Bone marrow (tissue), 2 donors: ENCODE measurements around the gene GPATCH3.
A peak's percentile ranks its signal among the peaks of the same experiment; 100 is the strongest.
"Not testable (repeated sequence)": the region's sequence is repeated elsewhere in the genome, so short reads cannot be mapped to it uniquely, and the experiment has no call there.

Experiments used
- DNase-seq, 2 donors: peaks; one replicate each; lab custom pipeline; 2025; lab: John Stamatoyannopoulos, UW

The GPATCH3 gene

DNA sequence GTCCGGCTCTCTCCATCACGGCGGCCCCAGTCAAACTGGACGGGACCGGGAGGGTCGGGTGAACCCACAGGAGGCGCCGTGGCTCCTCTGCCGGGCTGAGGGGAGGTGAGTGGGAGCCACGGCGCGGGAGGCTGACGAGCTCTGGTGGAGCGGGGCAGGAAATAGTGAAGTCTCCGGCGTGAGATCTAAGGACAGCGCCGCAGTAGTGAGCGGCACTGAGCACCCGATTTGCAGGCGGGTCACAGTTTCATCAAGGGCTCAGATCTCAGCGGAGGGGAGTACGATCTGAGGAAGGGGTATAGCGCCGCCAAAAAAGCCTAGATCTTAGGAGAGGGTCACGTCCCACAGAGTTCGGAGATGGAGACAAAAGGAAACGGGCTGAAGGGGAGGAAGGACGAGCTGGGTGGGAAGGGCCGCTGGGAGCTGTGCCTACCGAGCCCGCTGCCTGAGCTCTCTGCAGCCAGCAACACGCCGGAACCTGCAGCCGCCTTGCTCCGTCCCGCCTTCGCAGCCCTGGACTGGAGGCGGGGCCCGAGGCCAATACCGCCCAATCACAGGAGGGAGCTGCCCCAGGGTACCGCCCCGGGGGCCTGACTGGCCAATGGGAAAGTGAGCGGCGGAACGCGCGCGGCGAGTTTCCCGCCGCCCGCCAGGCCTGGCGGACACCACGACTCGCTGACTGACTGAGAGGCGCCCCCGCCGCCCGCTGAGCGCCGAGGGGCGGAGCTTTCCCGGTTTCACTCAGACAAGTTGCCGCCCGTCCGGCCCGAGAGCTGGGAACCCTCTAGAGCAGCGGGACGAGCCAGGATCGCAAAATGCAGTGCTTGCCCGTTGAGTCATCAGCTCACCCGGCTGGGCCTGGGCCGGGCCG lies 35.4 kb downstream of the GPATCH3 start:
- peak; percentile 79 to 96 for DNase-seq

- DNase-seq = no peak
These were observed 36.6 kb downstream of the GPATCH3 start for GRCh38 chr1:26863685-26864077.

DNA sequence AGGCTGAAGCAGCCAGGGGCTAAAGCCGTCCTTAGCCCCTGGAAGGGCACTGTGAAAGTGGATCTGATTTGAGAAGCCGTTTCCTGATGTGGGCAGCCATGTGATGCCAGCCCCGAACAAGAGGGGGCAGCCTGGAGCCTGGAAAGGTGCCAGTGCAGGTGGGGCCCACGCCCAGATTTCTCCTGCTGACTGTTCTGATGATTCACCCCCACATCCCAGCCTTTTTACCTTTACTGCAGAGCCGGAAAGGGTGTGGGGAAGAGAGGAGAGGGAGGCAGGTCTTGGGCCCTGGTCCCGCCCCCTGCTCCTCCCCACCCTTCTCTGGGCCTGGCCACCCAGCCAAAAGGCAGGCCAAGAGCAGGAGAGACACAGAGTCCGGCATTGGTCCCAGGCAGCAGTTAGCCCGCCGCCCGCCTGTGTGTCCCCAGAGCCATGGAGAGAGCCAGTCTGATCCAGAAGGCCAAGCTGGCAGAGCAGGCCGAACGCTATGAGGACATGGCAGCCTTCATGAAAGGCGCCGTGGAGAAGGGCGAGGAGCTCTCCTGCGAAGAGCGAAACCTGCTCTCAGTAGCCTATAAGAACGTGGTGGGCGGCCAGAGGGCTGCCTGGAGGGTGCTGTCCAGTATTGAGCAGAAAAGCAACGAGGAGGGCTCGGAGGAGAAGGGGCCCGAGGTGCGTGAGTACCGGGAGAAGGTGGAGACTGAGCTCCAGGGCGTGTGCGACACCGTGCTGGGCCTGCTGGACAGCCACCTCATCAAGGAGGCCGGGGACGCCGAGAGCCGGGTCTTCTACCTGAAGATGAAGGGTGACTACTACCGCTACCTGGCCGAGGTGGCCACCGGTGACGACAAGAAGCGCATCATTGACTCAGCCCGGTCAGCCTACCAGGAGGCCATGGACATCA lies 37.2 kb downstream of the GPATCH3 start, which contains the start of gene SFN:
TSS of gene SFN (plus strand) at position 369 of the 904 bp plus-strand sequence. CDS start at position 433, 64 bp downstream.
- DNase-seq = no peak

GRCh38 chr1:26861889-26862378 lies 38.3 kb downstream of the GPATCH3 start:
- no peak for DNase-seq

GRCh38 chr1:26861286-26861701 lies 39.0 kb downstream of the GPATCH3 start:
- no peak for DNase-seq

DNA sequence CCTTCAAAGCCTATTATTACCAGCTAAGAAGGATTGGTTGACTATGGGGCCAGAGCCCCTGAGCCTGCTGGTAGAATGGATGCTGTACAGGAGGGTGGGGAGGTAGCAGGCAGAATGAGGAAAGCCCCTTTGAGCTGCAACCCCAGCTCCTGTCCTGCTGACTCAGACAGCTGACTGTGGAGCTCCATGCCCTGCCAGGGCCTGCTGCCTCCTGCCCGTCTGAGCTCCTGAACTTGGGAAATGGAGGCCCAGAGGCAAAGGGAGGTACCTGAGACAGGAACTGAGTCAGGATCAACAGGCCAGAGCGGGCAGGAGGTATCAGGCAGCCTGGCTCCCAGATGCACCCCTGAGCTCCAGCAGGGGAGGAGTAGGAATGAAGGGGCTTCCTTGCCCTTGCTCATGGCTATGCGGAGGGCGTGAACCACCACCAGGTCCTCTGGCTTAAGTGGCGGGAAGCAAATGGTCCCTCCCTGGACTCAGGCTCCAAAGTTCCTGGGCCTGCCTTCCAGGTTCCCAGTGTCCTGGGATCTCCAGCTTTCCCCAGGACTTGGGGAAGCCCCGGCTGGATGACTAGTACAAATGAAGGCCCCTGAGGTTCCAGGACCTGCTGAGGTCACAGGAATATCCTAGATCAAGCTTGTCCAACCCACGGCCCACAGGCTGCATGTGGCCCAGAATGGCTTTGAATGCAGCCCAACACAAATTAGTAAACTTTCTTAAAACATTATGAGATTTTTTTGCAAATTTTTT lies 41.2 kb downstream of the GPATCH3 start:
- DNase-seq = no peak

DNA sequence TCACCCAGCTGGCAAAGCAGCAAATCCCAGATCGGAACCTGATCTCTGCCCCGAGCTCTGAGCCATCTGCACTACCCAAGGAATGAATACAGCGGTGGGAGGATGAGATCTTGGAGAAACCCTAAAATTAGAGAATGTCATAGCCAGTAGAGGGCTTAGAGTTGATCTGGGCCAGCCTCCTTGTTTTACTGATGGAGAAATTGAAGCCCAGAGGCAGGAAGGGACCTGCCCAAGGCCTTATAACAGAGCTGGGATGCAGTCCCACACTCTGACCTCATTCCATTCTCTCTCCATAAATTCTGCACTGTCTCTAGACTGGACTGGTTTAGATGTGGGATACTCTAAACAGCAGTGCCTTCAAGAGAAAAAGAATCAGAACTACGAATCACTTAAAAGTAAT lies 42.1 kb downstream of the GPATCH3 start:
- DNase-seq = no peak

GRCh38 chr1:26857473-26858060 lies 42.7 kb downstream of the GPATCH3 start:
- DNase-seq = no peak

- DNase-seq = no peak
These were observed 43.4 kb downstream of the GPATCH3 start for GRCh38 chr1:26856604-26857469.

DNA sequence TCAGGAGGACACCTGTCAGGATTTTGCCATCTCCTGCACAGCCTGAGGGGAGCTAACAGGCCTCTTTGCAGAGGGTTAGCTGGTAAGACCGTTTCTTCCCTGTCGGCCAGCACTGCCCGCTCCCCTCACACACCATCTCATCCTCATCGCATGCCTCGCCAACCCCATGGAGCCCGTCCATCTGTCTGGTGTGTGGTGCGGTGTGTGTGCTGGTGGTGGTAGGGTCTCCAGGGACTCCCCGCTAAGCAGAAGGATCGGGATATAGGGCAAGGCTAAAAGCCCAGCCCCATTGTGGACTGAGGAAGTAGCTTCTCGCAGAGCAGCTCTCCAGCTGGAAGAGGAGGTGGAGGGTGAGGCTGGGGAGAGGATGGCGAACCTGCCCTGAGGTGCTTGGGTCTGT lies 44.1 kb downstream of the GPATCH3 start:
- no peak for DNase-seq

- DNase-seq = no peak
These were observed 44.6 kb downstream of the GPATCH3 start for GRCh38 chr1:26855636-26856035.

GRCh38 chr1:26854906-26855305 lies 45.4 kb downstream of the GPATCH3 start:
- DNase-seq = no peak

DNA sequence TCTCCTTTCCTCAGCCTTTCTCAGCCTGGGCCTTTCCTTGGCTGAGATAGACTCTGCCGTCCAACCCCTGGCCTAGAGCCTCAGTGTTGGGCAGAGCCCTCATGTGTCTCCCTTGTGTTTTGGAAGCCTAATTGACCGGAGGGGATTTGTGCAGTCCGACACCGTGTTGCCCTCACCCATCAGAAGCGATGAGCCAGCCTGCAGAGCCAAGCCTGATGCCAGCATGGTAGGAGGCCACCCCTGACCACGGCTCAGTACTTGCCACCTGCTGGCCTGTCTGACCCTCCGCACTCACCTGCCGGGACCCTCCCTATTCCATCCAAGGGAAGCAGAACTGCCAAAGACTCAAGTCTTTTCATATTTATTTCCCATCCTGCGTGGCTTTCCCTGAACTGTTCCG lies 46.7 kb downstream of the GPATCH3 start:
- no peak for DNase-seq

GRCh38 chr1:26853156-26853555 lies 47.1 kb downstream of the GPATCH3 start:
- peak; percentile 52 to 60 for DNase-seq

DNA sequence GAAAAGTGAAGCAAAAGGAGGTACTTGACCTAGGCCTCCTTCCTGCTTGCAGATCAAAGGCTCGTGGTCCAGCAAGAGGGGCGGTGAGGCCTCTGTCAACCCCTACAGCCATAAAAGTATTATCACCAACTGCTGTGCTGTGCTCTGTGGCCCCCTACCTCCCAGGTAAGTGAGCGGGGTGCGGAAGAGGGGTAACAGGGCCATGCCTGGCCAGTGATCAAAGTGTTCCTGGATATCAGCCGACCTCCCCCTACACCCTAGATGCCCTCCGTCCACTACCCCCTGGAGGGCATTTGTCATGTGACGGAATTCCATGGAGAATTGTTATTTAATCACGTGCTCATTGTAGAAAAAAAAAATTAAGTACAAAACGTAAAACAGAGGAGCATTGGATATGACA lies 47.6 kb downstream of the GPATCH3 start:
- no peak for DNase-seq

DNA sequence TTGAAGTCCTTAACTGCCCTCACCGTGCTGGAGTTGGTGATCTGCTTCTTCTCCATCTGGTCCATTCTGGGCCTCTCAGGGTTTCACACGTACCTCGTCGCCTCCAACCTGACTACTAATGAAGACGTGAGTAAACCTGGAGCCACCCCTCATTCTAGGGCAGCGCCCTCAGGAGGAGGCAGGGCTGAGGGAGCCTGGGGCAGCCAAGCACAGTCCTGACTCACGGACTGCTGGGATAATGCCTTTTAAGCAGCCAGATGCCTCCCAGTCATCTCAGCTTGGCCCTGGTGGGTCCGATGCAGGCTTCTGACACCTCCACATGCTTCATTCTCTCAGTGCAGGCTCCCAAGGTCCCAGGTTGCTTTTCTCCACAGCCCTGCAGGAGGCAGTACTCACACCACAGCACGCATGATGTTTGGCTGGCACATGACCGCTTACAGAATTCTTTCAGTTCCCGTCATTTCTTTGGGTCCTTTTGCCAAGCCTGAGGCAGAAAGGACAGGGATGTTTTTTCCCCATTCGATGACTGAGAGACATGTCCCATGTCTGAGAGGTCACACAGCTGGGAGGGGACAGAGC lies 49.1 kb downstream of the GPATCH3 start:
- DNase-seq = no peak

GRCh38 chr1:26848941-26849774 lies 51.1 kb downstream of the GPATCH3 start:
- no peak for DNase-seq

GRCh38 chr1:26848499-26848898 lies 51.8 kb downstream of the GPATCH3 start:
- DNase-seq = no peak

DNA sequence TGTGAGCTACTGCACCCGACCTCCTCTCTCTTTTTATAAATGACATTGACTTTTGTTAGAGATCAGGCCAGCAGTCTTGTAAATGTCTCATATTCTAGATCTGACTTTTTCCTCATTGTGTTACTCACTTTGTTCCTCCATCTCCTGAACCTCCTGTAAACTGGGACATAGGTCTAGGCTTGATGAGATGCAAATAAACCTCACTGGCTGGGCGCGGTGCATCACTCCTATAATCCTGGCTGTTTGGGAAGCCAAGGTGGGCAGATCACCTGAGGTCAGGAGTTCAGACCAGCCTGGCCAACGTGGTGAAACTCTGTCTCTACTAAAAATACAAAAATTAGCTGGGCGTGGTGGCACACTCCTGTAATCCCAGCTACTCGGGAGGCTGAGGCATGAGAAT lies 52.4 kb downstream of the GPATCH3 start:
- DNase-seq = not testable (repeated sequence)
